GM18907 (cell line): ENCODE results near the gene SLC46A3.
"Not testable (repeated sequence)": the region's sequence is repeated elsewhere in the genome, so short reads cannot be mapped to it uniquely, and the experiment has no call there.

Experiments used
- ATAC-seq: cut with Tn5 transposase; IDR thresholded peaks from one replicate; pipeline ENCODE4 v1.9.1; 2021; ENCODE audit warnings: mild to moderate bottlenecking, moderate library complexity; ENCODE audit not compliant: unreplicated experiment

SLC46A3 gene

GRCh38 chr13:28684257-28684656, 34.5 kb downstream of the SLC46A3 start:
- ATAC-seq, result no peak

GRCh38 chr13:28683169-28683568, 35.6 kb downstream of the SLC46A3 start:
- ATAC-seq, result not testable (repeated sequence)

GRCh38 chr13:28680541-28680940, 38.2 kb downstream of the SLC46A3 start:
- no peak for ATAC-seq

GRCh38 chr13:28679628-28680027, 39.1 kb downstream of the SLC46A3 start:
- ATAC-seq, result no peak

GRCh38 chr13:28678809-28679208, 40.0 kb downstream of the SLC46A3 start:
- no peak for ATAC-seq

GRCh38 chr13:28671126-28671792, 47.5 kb downstream of the SLC46A3 start:
- ATAC-seq, result no peak

GRCh38 chr13:28666897-28667488, 51.8 kb downstream of the SLC46A3 start:
- ATAC-seq, result no peak

- peak; percentile 34 for ATAC-seq
These were observed 59.2 kb downstream of the SLC46A3 start for GRCh38 chr13:28659621-28659970.

- ATAC-seq, result peak; percentile 89
These were observed 59.8 kb downstream of the SLC46A3 start, which contains the start of gene POMP for GRCh38 chr13:28658796-28659620. POMP (plus strand) TSS chr13:28659130; CDS start chr13:28659185, 55 bp downstream.

- peak; percentile 23 for ATAC-seq
These were observed 60.3 kb downstream of the SLC46A3 start for GRCh38 chr13:28658539-28658795.

GRCh38 chr13:28657784-28658538, 60.8 kb downstream of the SLC46A3 start:
- ATAC-seq, result no peak

- no peak for ATAC-seq
These were observed 63.2 kb downstream of the SLC46A3 start for GRCh38 chr13:28655561-28655960.

GRCh38 chr13:28654276-28654675, 64.5 kb downstream of the SLC46A3 start:
- no peak for ATAC-seq

- ATAC-seq, result no peak
These were observed 65.7 kb downstream of the SLC46A3 start for GRCh38 chr13:28653111-28653510.

- no peak for ATAC-seq
These were observed 66.9 kb downstream of the SLC46A3 start for GRCh38 chr13:28651810-28652401.

- ATAC-seq, result no peak
These were observed 68.5 kb downstream of the SLC46A3 start for GRCh38 chr13:28650284-28650683.
